Fibroblast of the aortic adventitia (primary cell): ENCODE measurements around the gene ZBTB16. TPM values are rescaled to one million over a fixed set of nuclear protein-coding genes. Genes with fewer than 3 reads are reported as not detected.

Source experiments
- DNase-seq: peaks from one replicate; pipeline ENCODE4 v3.0.0-alpha.2; 2010; ENCODE audit warnings: low read depth
- H3K4me3 ChIP-seq: 2 replicates; pipeline ENCODE4 v1.5.1; 2011; ENCODE audit warnings: low read depth, mild to moderate bottlenecking, control low read depth, low read length, moderate library complexity
- CTCF ChIP-seq: IDR thresholded peaks from 2 replicates; pipeline ENCODE4 v1.5.1; 2011; ENCODE audit warnings: mild to moderate bottlenecking, low read length, control low read depth, inconsistent platforms; ENCODE audit not compliant: insufficient read depth
- total RNA-seq: library from RNA; depleted of rRNA; stranded (reverse); fragments of >200 nt; gene quantifications from 2 replicates; pipeline ENCODE4 v1.2.3, GENCODE V29; 2012; ENCODE audit warnings: low replicate concordance

Gene ZBTB16
- total RNA-seq, 1 donor: 0.27 TPM

GRCh38 chr11:114056409-114056808 lies 3.1 kb upstream of the ZBTB16 start:
- TF ChIP-seq CTCF: no peak
- no peak overlapping the region for H3K4me3 ChIP-seq
- no peak for DNase-seq

GRCh38 chr11:114057147-114057546 lies 2.4 kb upstream of the ZBTB16 start:
- H3K4me3 ChIP-seq: no peak overlapping the region
- no peak for TF ChIP-seq CTCF
- DNase-seq: no peak

- no peak for DNase-seq
- no peak overlapping the region for H3K4me3 ChIP-seq
- no peak for TF ChIP-seq CTCF
Observed at GRCh38 chr11:114057605-114058004, 1.9 kb upstream of the ZBTB16 start.

GRCh38 chr11:114058026-114058706 lies 1.3 kb upstream of the ZBTB16 start:
- no peak overlapping the region for H3K4me3 ChIP-seq
- no peak for TF ChIP-seq CTCF
- DNase-seq: no peak

GRCh38 chr11:114058871-114059277 lies 637 bp upstream of the ZBTB16 start:
- no peak overlapping the region for H3K4me3 ChIP-seq
- TF ChIP-seq CTCF: no peak
- DNase-seq: no peak

- H3K4me3 ChIP-seq: peak overlapping the region; percentile 65
- no peak for DNase-seq
Observed at GRCh38 chr11:114059984-114060391, 477 bp downstream of the ZBTB16 start.

More at GRCh38 chr11:114059984-114060391, 477 bp downstream of the ZBTB16 start:
- no peak for TF ChIP-seq CTCF
